ENCODE data around the gene ZNF749. TPM values are rescaled to one million over a fixed set of nuclear protein-coding genes. Genes with fewer than 3 reads are reported as not detected.

ZNF749 gene
- total and polyA plus RNA-seq, 2 of the 4 experiments (the other 2 are of a cell fraction) = 7.9 to 9.9 TPM

DNA sequence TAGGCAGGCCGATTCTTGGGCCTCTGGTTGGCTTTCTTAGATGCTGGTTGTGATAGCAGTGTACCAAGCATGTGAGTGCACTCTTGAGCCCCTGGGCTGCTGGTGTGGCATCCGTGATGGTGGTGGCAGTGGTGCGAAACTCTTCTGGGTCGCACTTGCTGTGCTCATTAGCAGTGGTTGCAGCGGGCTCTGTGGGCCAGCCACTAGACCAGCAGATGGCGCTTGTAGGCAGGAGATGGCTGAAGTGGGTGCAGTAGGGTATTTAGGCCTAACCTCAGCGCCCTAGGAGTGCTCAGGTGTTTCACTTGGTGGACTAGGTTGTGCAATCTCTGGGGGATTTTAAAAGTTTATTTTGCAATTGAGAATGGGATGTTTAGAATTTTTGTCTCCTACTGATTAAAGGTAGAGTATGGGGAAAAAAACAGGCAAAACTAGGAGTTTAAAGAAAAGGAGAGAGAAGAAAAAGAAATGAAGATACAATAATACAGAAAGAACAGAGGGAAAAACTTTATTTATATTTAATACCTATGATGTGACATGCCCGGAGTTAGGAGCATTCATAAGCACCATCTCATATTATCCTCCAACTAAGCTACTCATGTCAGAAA is 28.5 kb upstream of the ZNF749 start:
- Histone ChIP-seq H2BK15ac (ENCODE audit: low read depth, low read length) (no peak overlapping the region), H3K27ac (ENCODE audit: insufficient read depth, low read length) (no peak overlapping the region), H3K79me1 (ENCODE audit: low read depth in 1 of 2, low read length in 2 of 2) (peaks cover 2 to 4% of the 10 kb centered on the region in 2 experiments; a peak in 2 of 4 replicates), H4K91ac (ENCODE audit: insufficient read depth, low read depth, low read length) (no peak overlapping the region), H3K27me3 (ENCODE audit: control insufficient read depth, insufficient read depth, low read length) (no peaks in the 10 kb centered on the region), H4K8ac (ENCODE audit: low read depth in 2 of 2, low read length in 2 of 2) (no peak overlapping the region), H2BK120ac (ENCODE audit: low read depth, low read length) (no peak overlapping the region), H2AFZ (replicated peaks; ENCODE audit: low read length, poor library complexity) (peak overlapping the region; percentile 78), H3K56ac (ENCODE audit: extremely low read depth, insufficient read depth, low read length) (no peak overlapping the region), H3K4me3 (ENCODE audit: insufficient read depth, low read depth, low read length) (no peak overlapping the region), H3K4ac (ENCODE audit: low read depth, low read length) (no peak overlapping the region), H4K20me1 (ENCODE audit: insufficient read depth, low read length) (no peaks in the 10 kb centered on the region), H2AK9ac (replicated peaks; ENCODE audit: low read depth, low read length, poor library complexity) (no peak overlapping the region), H2BK5ac (ENCODE audit: low read depth, low read length, poor library complexity, severe bottlenecking) (no peak overlapping the region), H3K4me2 (ENCODE audit: low read depth, low read length) (no peak overlapping the region), H3K9me3 (ENCODE audit: control insufficient read depth, insufficient read depth, low read length) (no peaks in the 10 kb centered on the region), H3K9me1 (ENCODE audit: insufficient read depth, low read length) (peaks cover 5% of the 10 kb centered on the region), H3K36me3 (ENCODE audit: control insufficient read depth, insufficient read depth, low read length) (no peaks in the 10 kb centered on the region; the same call in 1 of the 2 replicates), H4K5ac (ENCODE audit: low read depth, low read length) (no peak overlapping the region), H3K4me1 (ENCODE audit: control insufficient read depth, insufficient read depth, low read length) (no peaks in the 10 kb centered on the region), H2AK5ac (ENCODE audit: low read depth, low read length) (no peak overlapping the region), H3K18ac (ENCODE audit: low read depth, low read length) (no peak overlapping the region), H3K23ac (ENCODE audit: low read depth, low read length) (no peak overlapping the region), H2BK20ac (ENCODE audit: low read depth, low read length) (no peak overlapping the region), H3K9ac (ENCODE audit: low read depth, low read length) (no peak overlapping the region), H3K14ac (replicated peaks; ENCODE audit: low read depth, low read length) (no peak overlapping the region)
- intact Hi-C loops (cut with micrococcal nuclease) (loop anchor here (5.0 kb wide), 1 partner anchor 751 kb away; no protein-coding TSS in a partner anchor), in situ Hi-C loops (cut with MboI; ENCODE audit: low sequenced_read_pairs) (no loop called here), dilution Hi-C loops (cut with HindIII; ENCODE audit: low sequenced_read_pairs, unreplicated experiment) (no loop called here)
- ChIA-PET CTCF (interaction anchor here (1.0 to 1.6 kb wide), 2 partner anchors 13 to 17 kb away, joined by 3 to 4 read pairs; no protein-coding TSS in a partner anchor), POLR2A (ENCODE audit: unreplicated experiment) (interaction anchor here (0.6 kb wide), 1 partner anchor 42 kb away, joined by 3 read pairs; no protein-coding TSS in a partner anchor)
- no TSS peak for BruUV-seq (replicated peaks)
- WGBS, 2 experiments (ENCODE audit: extremely low coverage in 2 of 2, insufficient read length in 1 of 2) = 6% methylated on average over 3 of the region's 8 CpGs; no CpG with 5 or more reads in 1 of the 2 experiments
- TF ChIP-seq CEBPB (IDR thresholded peaks at IDR 0.05; ENCODE audit: low read depth, low read length) = peak; percentile 75
- no peak for TF ChIP-seq ELK1 (IDR thresholded peaks at IDR 0.05; ENCODE audit: borderline replicate concordance, low read depth, low read length)
- peak; percentile 56 for TF ChIP-seq SMC3 (IDR thresholded peaks at IDR 0.05; ENCODE audit: low read depth, low read length)
- no peak for TF ChIP-seq USF2 (IDR thresholded peaks at IDR 0.05; ENCODE audit: low read depth, low read length)
- peak; percentile 75 for TF ChIP-seq RAD21 (IDR thresholded peaks at IDR 0.05; ENCODE audit: low read length)
- TF ChIP-seq RFX5 (IDR thresholded peaks at IDR 0.05; ENCODE audit: low read depth, low read length) = no peak
- TF ChIP-seq MAZ (IDR thresholded peaks at IDR 0.05; ENCODE audit: borderline replicate concordance, low read depth, low read length) = no peak
- TF ChIP-seq RCOR1 (IDR thresholded peaks at IDR 0.05; ENCODE audit: insufficient replicate concordance, low read length) = no peak
- TF ChIP-seq, protein P1, sequence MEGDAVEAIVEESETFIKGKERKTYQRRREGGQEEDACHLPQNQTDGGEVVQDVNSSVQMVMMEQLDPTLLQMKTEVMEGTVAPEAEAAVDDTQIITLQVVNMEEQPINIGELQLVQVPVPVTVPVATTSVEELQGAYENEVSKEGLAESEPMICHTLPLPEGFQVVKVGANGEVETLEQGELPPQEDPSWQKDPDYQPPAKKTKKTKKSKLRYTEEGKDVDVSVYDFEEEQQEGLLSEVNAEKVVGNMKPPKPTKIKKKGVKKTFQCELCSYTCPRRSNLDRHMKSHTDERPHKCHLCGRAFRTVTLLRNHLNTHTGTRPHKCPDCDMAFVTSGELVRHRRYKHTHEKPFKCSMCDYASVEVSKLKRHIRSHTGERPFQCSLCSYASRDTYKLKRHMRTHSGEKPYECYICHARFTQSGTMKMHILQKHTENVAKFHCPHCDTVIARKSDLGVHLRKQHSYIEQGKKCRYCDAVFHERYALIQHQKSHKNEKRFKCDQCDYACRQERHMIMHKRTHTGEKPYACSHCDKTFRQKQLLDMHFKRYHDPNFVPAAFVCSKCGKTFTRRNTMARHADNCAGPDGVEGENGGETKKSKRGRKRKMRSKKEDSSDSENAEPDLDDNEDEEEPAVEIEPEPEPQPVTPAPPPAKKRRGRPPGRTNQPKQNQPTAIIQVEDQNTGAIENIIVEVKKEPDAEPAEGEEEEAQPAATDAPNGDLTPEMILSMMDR (conservative IDR thresholded peaks at IDR 0.05; ENCODE audit: low read depth, low read length) = peak; percentile 72
- ATAC-seq (ENCODE audit: low read depth) = peak; percentile 66
- DNase-seq = peak; percentile 45

Data from IMR-90 (cell line).